Tracheal epithelial cell (primary cell): Measurements from ENCODE around the gene SIAE. TPM values are rescaled to one million over a fixed set of nuclear protein-coding genes. Genes with fewer than 3 reads are reported as not detected.

ENCODE experiments used
- total RNA-seq: library from RNA; depleted of rRNA; stranded (reverse); fragments of >200 nt; gene quantifications from 2 replicates; pipeline ENCODE4 v1.2.1, GENCODE V29; 2014

SIAE gene, protein sequence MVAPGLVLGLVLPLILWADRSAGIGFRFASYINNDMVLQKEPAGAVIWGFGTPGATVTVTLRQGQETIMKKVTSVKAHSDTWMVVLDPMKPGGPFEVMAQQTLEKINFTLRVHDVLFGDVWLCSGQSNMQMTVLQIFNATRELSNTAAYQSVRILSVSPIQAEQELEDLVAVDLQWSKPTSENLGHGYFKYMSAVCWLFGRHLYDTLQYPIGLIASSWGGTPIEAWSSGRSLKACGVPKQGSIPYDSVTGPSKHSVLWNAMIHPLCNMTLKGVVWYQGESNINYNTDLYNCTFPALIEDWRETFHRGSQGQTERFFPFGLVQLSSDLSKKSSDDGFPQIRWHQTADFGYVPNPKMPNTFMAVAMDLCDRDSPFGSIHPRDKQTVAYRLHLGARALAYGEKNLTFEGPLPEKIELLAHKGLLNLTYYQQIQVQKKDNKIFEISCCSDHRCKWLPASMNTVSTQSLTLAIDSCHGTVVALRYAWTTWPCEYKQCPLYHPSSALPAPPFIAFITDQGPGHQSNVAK
- total RNA-seq = 12.8 and 16.9 TPM in 2 replicates

GRCh38 chr11:124673333-124674167 lies at the start of gene SIAE, which contains the start of gene SPA17:
Gene SIAE, minus strand, starts transcription at chr11:124673739. Its CDS starts 31 bp downstream, at chr11:124673708.
Gene SPA17, plus strand, starts transcription at chr11:124673904. Its CDS starts 1,361 bp downstream, at chr11:124675265.

GRCh38 chr11:124622531-124623451 lies 50.7 kb downstream of the SIAE start, which contains the start of gene TBRG1:
Gene TBRG1, plus strand, starts transcription at chr11:124622864. Its CDS starts 220 bp downstream, at chr11:124623084.

GRCh38 chr11:124611064-124611463 lies 62.5 kb downstream of the SIAE start, which contains the start of gene PANX3:
Gene PANX3, plus strand, starts transcription at chr11:124611428. Its CDS starts 129 bp downstream, at chr11:124611557.

Other genes with a start within 250 kb of the SIAE start
- gene OR8B4, start 248.9 kb downstream of the SIAE start, total RNA-seq = not detected in 2 replicates
- gene OR8B8, start 228.0 kb downstream of the SIAE start, total RNA-seq = not detected in 2 replicates
- not detected in 2 replicates for gene OR8B12, start 130.1 kb downstream of the SIAE start, total RNA-seq
- gene OR8A1, start 103.7 kb downstream of the SIAE start, total RNA-seq = not detected in 2 replicates
- gene PANX3, start 62.3 kb downstream of the SIAE start, total RNA-seq = not detected in 2 replicates
- gene TBRG1, start 50.9 kb downstream of the SIAE start, total RNA-seq = 21.2 and 34.7 TPM in 2 replicates
- gene SPA17, start 165 bp upstream of the SIAE start, total RNA-seq = 2.1 and 8.7 TPM in 2 replicates
- not detected in 2 replicates for gene NRGN, start 66.2 kb upstream of the SIAE start, total RNA-seq
- gene VSIG2, start 78.5 kb upstream of the SIAE start, total RNA-seq = 1.7 TPM in 1 of 2 replicates, not detected in the other
- under 0.01 TPM in 1 of 2 replicates, not detected in the other for gene ESAM, start 88.6 kb upstream of the SIAE start, total RNA-seq
- 3.4 and 3.9 TPM in 2 replicates for gene MSANTD2, start 126.7 kb upstream of the SIAE start, total RNA-seq
- 24.7 and 35.2 TPM in 2 replicates for gene ROBO3, start 191.7 kb upstream of the SIAE start, total RNA-seq
- gene ROBO4, start 224.1 kb upstream of the SIAE start, total RNA-seq = 0.43 and 0.72 TPM in 2 replicates
- gene HEPN1, start 245.5 kb upstream of the SIAE start, total RNA-seq = 0.24 TPM in 1 of 2 replicates, not detected in the other